ENCODE data around the gene NEK11. TPM values are rescaled to one million over a fixed set of nuclear protein-coding genes. Genes with fewer than 3 reads are reported as not detected.

Gene NEK11
- total RNA-seq, 1 experiment from 2014 or later = 3.5 TPM

DNA sequence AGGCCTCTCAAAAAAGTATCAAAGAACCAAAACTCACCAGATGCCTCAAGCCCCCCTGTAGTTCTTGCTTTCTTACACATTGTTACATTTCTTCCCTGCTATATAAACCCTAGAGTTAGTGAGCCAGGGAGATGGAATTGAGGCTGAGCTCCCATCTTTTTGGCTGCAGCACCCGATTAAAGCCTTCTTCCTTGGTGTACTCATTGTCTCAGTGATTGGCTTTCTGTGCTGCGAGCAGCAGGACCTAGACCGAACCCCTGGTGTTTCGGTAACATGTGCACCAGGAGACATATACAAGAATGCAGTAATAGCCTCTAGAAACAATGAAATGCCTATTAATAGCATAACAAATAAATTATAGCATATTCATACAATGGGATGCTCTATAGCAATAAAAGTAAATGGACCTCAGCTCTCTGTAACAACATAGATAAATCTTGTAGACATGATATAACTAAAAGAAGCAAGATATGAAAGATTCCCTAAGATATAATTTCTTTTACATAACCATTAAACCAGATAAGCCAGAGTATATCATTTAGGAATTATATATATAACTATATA, 174.0 kb downstream of the NEK11 start:
- DNase-seq (ENCODE audit: low spot score) = no peak

DNA sequence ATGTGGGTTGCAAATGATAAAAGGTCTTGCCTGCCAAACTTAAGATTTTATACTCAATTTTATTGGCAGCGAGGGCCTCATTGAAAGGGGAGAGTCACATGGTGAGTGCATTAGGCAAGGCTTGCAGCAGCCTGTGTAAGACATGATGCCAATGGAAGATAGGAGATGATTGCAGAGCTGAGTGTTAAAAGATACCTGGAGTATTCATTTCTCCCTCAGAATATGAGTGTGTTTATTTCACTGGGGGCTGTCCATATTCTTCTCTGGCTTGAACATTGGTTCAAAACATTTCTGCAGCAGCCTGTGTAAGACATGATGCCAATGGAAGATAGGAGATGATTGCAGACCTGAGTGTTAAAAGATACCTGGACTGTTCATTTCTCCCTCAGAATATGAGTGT, 189.7 kb downstream of the NEK11 start:
- DNase-seq (ENCODE audit: low spot score) = no peak
- in situ Hi-C loops (cut with HindIII; ENCODE audit: low sequenced_read_pairs) = no loop called here

More for the DNA sequence above, 174.0 kb downstream of the NEK11 start:
- in situ Hi-C loops (cut with HindIII; ENCODE audit: low sequenced_read_pairs) = no loop called here

DNA sequence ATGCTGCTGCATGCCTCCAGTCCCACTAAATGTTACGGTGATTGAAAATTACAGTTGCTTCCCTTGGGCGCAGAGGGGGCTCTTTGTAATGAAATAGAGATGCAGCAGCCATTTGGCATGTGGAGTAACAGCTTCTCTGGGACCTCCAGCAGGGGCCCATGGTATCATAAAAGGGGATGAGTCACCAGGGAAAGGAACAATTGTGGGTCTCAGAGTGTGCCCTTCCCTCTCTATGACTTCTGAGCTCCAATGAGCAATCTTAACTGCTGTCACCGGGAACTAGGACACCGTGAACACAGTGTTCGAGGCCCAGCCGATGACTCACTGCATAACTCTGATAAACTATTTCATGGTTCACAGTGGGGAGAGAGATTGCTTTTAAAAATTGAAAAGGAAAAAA, 190.1 kb downstream of the NEK11 start:
- no peak for DNase-seq (ENCODE audit: low spot score)
- in situ Hi-C loops (cut with HindIII; ENCODE audit: low sequenced_read_pairs) = no loop called here

DNA sequence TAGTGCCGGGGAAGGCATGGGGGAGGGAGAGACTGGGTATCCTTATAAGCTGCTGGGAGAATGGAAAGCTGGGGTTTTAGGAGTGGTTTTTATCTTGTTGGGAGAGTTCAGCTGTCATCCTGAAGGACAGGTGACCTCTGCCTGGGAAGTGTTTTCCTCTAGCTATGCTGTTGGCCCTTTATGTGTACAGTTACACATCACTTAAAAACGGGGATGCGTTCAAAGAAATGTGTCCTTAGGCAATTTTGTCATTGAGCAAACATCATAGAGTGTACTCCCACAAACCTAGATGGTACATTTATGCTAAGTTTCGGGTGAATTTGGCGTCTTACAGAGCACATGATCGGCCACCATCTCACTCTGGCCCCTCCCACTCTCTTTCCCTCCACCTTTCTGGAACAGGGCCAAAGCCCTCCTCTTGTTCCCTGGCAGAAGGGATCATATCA, 190.6 kb downstream of the NEK11 start:
- in situ Hi-C loops (cut with HindIII; ENCODE audit: low sequenced_read_pairs) = no loop called here
- no peak for DNase-seq (ENCODE audit: low spot score)

DNA sequence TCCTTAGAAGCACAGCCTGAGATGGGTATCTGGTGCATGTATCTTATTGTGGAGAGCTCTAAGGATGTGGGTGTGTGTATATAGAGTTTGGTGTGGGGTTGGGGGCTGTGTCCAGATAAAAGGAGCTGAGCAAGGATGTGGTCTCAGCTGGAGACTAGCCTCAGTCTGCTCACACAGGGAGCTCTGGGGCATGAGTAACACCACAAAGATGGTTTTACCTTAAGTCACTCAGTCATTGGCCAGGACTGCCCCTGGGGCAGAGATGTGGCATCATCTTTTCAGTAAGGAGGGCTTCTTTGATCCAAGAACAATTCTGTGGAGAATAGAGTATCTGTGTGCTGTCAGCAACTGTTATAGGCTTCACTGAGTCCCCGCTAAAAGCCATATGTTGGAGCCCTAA, 191.5 kb downstream of the NEK11 start:
- DNase-seq (ENCODE audit: low spot score) = no peak
- in situ Hi-C loops (cut with HindIII; ENCODE audit: low sequenced_read_pairs) = no loop called here

DNA sequence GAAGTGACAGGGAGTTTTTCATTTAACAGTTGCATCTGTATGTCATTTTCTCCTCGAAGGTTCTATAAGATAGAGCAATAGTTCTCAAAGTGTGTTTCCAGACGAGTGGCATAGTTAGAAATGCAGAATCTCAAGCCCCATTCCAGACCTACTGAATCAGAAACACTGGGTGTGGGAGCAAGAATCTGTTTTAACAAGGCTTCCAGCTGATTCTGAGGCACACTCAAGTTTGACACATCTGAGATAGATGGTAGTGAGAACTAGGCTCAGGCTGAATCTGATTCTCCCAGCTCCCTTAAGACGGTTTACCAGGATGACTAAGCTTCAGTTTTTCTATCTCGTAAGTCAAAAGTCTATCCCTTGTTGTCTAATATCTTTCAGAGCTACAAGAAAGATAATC, 195.1 kb downstream of the NEK11 start:
- DNase-seq (ENCODE audit: low spot score) = no peak
- in situ Hi-C loops (cut with HindIII; ENCODE audit: low sequenced_read_pairs) = no loop called here

DNA sequence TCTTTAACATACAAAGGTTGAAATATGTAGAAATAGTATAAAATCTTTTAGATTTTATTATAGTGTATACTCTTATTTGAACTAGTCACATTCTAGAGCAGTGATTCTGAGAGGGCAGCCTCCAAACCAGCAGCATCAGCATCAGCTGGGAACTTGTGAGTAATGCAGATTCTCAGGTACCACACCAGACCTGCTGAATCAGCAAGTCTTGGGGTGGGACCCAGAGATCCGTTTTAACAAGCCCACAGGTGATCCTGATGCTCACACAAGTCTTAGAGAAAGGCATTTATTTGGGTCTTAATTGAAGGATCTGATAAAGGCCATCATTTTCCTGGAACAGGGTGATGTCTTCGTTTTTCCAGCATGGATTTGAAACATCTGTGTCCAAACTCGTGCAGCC, 195.9 kb downstream of the NEK11 start:
- in situ Hi-C loops (cut with HindIII; ENCODE audit: low sequenced_read_pairs) = no loop called here
- no peak for DNase-seq (ENCODE audit: low spot score)

DNA sequence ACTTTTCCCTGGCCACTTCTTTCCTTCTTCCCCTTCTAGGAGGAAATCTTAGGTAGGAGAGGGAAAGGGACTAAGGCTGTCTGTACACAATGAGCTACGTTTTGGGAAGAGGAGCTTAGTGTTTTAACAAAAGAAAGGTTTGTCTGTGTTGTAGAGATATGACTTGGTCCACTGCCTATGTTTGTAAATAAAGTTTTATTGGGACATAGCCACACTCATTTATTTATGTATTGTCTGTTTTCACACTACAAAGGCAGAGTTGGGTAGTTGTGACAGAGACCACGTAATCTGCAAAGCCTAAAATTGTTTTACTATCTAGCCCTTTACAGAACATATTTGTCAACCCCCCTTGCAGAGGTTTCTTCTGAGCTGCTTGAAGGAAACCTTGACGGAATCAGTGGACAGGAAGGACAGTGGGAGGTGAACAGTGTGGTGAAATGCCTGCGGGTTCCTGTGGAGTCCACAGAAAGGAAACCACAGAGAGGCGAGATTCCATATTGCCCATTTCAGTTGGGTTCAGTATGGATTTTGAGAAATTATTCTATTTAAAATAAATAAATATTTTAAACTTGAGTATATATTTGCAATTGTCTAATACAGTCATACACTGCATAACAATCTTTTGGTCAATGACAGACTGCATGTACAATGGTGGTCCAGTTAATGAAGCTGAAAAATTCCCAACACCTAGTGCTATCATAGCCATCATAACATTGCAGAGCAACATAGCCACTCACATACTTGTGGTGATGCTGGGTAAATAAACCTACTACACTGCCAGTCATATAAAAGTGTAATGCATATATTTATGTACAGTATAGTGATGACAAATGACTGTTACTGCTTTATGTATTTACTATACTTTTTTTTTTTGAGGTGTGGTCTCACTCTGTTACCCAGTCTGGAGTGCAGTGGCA, 197.0 kb downstream of the NEK11 start:
- in situ Hi-C loops (cut with HindIII; ENCODE audit: low sequenced_read_pairs) = no loop called here
- DNase-seq (ENCODE audit: low spot score) = no peak

DNA sequence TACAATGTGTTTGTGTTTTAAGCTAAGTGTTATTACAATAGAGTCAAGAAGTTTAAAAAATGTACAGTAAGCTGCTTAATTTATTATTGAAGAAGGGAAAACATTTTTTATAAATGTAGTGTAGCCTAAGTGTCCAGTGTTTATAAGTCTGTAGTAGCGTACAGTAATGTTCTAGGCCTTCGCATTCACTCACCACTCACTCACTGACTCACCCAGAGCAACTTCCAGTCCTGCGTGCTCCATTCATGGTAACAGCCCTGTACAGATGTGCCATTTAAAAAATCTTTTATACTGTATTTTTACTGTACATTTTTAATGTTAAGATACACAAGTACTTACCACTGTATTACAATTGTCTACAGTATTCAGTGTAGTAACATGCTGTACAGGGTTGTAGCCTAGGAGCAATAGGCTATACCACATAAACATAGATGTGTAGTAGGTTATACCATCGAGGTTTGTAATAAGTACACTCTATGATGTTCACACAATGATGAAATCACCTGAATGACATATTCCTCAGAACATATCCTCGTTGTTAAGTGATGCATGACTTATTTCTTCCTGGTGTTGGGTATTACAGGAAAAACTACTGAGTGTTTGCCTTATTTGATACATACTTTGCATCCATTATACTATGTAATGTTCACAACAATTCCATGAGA, 198.3 kb downstream of the NEK11 start:
- no peak for DNase-seq (ENCODE audit: low spot score)
- in situ Hi-C loops (cut with HindIII; ENCODE audit: low sequenced_read_pairs) = no loop called here

DNA sequence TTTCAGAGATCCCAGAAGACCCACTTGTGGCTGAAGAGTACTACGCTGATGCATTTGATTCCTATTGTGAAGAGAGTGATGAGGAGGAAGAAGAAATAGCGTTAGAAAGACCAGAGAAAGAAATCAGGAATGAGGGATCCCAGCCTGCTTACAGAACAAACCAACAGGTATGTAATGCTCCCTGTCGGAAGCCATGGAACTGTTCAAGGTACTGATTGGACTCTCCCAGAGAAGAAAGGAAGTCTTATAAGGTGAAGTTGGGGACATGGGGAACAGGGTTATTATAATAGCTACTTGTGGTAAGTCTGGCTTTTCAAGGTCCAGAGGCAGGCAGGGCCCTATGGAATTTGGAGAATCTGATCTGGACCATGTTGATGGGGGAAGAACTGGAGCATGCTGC, 201.8 kb downstream of the NEK11 start:
- no peak for DNase-seq (ENCODE audit: low spot score)
- in situ Hi-C loops (cut with HindIII; ENCODE audit: low sequenced_read_pairs) = no loop called here

DNA sequence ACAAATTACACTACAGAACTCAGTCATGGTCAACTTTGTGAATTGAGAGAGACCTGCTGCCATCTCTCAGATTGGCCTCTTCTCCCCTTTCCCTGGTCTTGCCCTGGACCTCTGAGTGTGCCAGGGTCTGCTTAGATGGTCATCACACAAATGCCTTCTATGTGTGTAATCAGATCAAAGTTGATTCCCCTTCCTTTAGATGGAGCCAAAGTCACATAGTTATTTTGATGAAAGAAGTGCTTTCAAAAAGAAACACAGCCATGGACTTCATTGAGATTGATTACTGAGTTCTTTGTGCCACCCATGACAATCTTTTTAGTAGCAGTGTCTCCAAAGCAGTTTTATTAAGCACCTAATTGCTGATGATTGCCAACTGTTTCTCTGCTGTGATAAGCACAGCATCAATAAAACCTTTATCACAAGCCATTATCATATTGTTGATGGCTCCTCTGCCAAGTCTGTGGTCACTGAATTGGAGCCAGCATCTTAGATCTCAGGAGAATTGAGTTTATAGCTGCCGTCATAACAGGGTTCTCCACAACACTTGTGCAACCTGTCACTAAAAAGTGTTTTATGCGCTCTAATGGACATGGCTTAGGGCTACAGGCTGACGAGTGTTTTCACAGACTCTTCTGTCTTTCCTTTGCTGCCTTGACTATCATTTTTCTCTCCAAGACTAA, 205.2 kb downstream of the NEK11 start:
- in situ Hi-C loops (cut with HindIII; ENCODE audit: low sequenced_read_pairs) = no loop called here
- no peak for DNase-seq (ENCODE audit: low spot score)

DNA sequence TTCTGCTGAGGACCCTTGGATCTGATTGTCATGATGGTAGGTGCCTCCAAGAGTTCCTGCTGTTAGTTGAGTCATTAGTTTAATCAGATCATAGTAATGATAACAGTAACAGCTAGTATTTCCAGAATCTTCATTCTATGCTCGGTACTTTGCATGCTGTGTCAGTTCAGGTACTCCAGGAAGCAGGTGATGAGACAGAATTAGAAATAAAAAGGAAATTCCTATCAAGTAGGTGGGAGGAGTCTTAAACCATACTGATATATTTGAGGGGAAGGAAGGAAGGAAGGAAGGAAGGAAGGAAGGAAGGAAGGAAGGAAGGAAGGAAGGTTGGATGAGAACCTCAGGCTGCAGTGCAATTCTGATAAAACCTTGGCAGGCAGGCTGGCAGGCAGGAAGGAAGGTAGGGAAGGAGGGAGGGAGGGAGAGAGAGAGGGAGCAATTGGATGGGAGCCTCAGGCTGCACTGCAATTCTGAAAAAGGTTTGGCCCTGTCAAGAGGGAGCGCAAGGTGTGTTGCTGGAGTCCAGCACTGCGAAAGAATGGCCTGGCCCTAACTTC, 206.1 kb downstream of the NEK11 start:
- in situ Hi-C loops (cut with HindIII; ENCODE audit: low sequenced_read_pairs) = no loop called here
- no peak for DNase-seq (ENCODE audit: low spot score)

DNA sequence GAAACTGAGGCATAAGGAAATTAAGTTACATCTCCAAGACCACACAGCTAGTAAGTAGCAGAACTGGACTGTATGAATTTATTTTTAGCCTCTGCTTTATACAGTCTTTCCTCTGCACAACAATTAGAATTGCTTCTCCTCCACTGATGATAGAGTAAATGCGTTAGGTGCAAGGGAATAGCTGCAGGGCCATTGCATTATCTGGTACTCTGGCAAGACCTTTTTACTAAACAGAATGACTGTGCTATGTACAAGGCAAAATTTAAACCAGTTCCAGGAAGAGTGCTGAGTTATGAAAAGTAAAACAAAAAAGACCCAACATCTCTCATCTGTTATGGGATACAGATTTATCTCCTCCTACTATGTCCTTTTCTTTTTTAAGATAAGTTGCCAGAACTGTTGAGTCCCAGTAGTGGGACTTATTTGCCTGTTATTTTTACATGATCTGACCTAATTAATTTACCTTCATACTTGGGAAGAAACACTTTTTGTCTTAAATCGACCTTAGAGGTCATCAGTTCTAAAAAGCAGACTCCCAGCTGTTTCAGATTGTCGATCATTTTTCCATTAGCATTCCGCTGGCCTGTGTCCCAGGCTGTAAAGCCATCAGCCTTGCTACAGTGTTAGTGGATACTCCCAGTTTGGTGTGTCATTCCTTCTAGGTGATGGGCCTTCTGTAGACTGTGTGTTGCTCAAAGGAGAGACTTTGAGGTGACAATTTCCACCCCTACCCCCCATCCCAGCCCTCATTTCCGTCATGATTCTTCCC, 207.4 kb downstream of the NEK11 start:
- DNase-seq (ENCODE audit: low spot score) = no peak

DNA sequence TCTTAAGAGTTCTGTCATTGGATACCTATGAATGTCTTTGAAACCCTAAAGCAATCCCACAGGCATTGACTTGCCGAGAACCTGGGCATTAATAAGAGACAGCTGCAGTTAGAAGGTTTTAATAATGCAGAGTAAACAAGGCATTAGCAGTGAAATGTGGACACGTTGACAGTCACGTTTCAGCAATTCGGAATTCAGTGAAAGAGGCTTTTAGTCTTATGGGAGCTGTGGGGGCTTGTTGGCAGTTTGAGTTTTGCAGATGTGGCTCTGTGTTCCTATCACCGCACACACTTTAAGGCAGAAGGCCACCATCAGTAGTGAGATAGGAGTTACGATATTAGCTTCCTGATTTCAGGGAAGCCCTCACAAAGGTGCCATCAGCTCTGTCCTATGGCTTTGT, 209.7 kb downstream of the NEK11 start:
- in situ Hi-C loops (cut with HindIII; ENCODE audit: low sequenced_read_pairs) = no loop called here
- DNase-seq (ENCODE audit: low spot score) = no peak

More for the DNA sequence above, 207.4 kb downstream of the NEK11 start:
- in situ Hi-C loops (cut with HindIII; ENCODE audit: low sequenced_read_pairs) = no loop called here

DNA sequence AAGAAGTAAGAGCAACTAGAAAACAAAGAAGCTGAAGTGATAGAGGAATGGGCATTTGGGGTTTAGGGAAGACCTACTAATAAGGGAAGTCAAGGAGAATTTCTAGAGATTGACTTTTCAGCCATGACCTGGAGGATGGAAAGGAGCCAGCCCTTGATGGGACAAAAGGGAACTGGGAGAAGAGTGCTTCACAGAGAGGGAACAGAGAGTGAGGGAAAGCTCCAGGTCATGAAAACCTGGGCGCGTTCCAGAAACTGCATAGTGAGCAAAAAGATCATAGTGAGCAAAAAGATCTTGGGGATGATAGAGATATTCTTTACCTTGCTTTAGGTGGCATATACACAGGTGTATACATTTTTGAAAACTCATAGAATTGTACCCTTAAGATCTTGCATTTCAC, 211.8 kb downstream of the NEK11 start:
- DNase-seq (ENCODE audit: low spot score) = no peak
- in situ Hi-C loops (cut with HindIII; ENCODE audit: low sequenced_read_pairs) = no loop called here

DNA sequence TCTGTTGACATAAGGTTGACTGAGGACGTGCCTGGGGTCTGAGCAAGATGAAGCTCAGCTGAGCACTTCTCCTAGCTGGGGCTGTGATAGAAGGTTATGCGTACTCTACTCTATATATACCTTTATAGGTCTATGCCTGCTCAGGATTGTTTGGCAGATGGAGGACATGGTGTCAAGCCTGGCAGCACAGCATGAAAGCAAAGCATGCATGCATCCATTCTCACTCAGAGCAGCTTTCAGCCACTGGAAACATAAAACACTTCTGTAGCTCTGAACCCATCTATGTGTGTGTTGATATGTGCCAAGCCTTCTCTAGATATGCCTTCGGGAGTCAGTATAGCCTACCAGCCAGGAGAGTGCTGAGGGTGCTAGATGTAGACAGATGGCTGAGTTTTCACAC, 212.6 kb downstream of the NEK11 start:
- in situ Hi-C loops (cut with HindIII; ENCODE audit: low sequenced_read_pairs) = no loop called here
- no peak for DNase-seq (ENCODE audit: low spot score)

DNA sequence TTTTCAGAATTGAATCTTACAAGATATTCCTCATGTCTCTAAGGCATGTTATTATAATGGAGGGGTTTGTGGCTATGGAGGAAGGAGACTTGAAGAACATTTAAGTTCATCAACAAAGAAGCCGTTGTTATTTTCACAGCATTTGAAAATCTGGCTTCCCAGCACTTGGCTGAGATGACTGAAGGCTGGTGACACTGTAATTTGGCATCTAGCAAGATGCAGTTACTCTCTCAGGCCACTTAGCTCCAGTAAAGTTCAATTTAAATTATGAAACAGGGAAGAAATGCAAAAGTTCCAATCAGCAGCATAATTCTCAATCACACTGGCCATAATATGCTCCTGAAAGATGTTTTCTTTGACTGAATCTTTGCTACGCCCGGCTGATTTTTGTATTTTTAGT, 215.5 kb downstream of the NEK11 start:
- in situ Hi-C loops (cut with HindIII; ENCODE audit: low sequenced_read_pairs) = no loop called here
- DNase-seq (ENCODE audit: low spot score) = peak; percentile 5

DNA sequence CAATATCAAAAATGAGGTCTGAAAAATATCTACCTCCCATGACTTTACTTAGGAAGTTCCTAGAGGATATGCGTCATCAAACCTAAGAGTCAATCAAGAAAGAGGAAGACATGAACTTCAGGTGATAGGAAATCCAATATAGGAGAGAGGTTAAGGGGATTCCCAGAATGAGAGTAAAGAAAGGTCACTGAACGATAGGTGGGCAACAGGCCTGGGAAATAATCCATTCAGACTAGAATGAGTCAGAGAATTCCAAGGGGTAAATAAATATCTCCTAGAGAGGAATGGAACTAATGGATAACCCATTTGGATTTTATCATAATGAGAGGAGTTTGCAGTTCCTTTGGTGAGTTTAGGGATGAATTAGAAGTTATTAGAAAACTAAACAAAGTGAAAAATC, 223.8 kb downstream of the NEK11 start:
- in situ Hi-C loops (cut with HindIII; ENCODE audit: low sequenced_read_pairs) = no loop called here
- no peak for DNase-seq (ENCODE audit: low spot score)

DNA sequence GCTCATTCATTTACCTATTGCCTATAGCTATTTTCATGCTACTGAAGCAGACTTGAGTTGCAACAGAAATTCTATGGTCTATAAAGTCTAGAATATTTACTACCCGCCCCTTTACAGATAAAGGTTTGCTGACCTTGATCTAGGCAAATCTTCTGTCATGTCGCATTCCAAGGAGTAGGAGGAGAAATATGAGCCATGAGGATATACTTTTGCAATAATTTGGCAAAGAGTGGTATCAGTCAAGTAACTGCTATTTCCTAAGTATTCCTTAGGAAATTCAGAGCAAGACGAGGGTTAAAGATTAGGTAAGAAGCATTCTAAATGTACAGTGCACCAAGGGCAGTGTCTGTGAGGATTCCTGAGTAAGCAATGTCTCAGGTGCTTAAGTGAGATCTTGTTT, 233.8 kb downstream of the NEK11 start:
- in situ Hi-C loops (cut with HindIII; ENCODE audit: low sequenced_read_pairs) = no loop called here
- no peak for DNase-seq (ENCODE audit: low spot score)

Measured in G401 (cell line).